Neutrophil (primary cell): ENCODE results near the gene SLC9A4.
"Not testable (repeated sequence)": the region's sequence is repeated elsewhere in the genome, so short reads cannot be mapped to it uniquely, and the experiment has no call there.

ENCODE experiments used
- H3K27ac ChIP-seq: fragments of 200-600 bp; sonication (generic); 2 replicates; pipeline ENCODE4 v1.5.1; 2016; ENCODE audit warnings: mild to moderate bottlenecking, moderate library complexity
- H3K27me3 ChIP-seq: fragments of 200-600 bp; sonication (generic); 2 replicates; pipeline ENCODE4 v1.6.0; 2016; ENCODE audit warnings: mild to moderate bottlenecking
- H3K36me3 ChIP-seq: fragments of 200-600 bp; sonication (generic); 2 replicates; pipeline ENCODE4 v1.5.1; 2017
- H3K4me1 ChIP-seq, 2 experiments: fragments of 200-600 bp in 1 of 2; sonication (generic) in 1 of 2; 1 replicate in 1 of 2; 2 replicates in 1 of 2; pipeline versions ENCODE4 v1.5.1 to v1.6.1; 2013 to 2016; ENCODE audit warnings: low read depth in 1 of 2, low read length in 1 of 2, mild to moderate bottlenecking in 1 of 2, moderate library complexity in 1 of 2; ENCODE audit not compliant: control insufficient read depth in 1 of 2, insufficient read depth in 1 of 2
- H3K4me3 ChIP-seq, 2 experiments: fragments of 200-600 bp in 1 of 2; sonication (generic) in 1 of 2; 1 replicate in 1 of 2; 2 replicates in 1 of 2; pipeline ENCODE4 v1.5.1; 2013 to 2016; ENCODE audit warnings: low read depth in 1 of 2, low read length in 1 of 2, mild to moderate bottlenecking in 1 of 2, moderate library complexity in 1 of 2
- H3K9me3 ChIP-seq: fragments of 200-600 bp; sonication (generic); 2 replicates; pipeline ENCODE4 v1.5.1; 2016
- CTCF ChIP-seq: fragments of 200-600 bp; sonication (generic); IDR thresholded peaks from 2 replicates; pipeline ENCODE4 v1.5.1; 2016; ENCODE audit warnings: antibody characterized with exemption

SLC9A4 gene

DNA sequence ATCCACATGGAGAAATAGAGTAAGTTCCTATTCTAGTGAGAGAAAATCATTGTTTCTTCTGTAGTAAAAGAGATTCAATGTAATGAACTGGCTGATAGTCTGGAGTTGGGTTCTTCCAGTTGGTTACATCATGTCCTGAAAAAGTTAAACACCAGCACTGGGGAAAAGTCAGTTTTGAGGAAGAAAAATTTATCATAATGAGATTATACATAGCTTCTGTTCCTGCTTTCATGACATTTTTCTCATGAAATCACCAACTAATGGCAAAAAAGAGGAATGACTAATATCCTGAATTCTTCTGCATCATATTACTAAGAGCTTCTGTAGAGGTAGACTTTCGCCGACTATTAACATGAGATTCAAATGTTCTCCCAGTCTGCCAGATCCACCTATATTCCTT is 77.1 kb downstream of the SLC9A4 start:
- no peaks in the 10 kb centered on the region for H3K36me3 ChIP-seq
- H3K4me1 ChIP-seq: no peaks in the 10 kb centered on the region
- H3K9me3 ChIP-seq: peaks cover 4% of the 10 kb centered on the region
- peaks cover 7% of the 10 kb centered on the region for H3K27me3 ChIP-seq
- H3K27ac ChIP-seq: no peak overlapping the region
- no peak for TF ChIP-seq CTCF
- no peak overlapping the region for H3K4me3 ChIP-seq

DNA sequence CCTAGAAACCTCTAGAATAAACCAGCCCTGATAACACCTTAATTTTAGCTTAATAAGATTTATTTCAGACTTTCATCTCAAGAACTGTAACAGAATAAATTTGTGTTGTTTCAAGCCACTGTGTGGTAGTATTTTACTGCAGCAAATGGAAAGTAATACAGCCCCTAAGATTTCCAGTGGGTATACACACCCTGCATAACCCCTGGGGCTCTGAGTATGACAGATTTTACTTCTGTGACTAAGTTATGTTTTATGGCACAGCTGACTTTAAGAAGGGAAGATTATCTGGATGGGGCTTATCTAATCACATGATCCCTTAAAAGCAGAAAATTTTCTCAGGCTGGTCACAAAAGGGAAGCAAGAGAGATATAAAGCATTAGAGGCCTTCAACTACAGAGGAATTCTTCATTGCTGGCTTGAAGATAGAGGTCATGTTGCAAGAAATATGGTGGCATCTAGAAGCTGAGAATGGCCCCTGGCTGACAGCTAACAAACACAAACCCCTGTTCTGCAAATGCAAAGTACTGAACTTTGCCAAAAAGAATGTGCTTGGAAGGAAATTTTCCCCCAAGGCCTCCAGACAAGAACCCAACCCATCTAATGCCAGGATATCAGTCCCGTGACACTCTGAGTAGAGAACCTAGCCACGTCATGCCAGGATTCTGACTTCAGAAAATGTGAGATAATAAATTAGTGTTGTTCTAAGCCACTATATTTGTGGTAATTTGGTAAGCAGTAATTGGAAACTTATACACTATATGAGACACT is 78.5 kb downstream of the SLC9A4 start:
- Histone ChIP-seq H3K27me3 (peaks cover 7% of the 10 kb centered on the region), H3K4me1 (no peaks in the 10 kb centered on the region), H3K36me3 (no peaks in the 10 kb centered on the region), H3K9me3 (peaks cover 4% of the 10 kb centered on the region), H3K4me3 (no peak overlapping the region), H3K27ac (no peak overlapping the region)
- no peak for TF ChIP-seq CTCF

DNA sequence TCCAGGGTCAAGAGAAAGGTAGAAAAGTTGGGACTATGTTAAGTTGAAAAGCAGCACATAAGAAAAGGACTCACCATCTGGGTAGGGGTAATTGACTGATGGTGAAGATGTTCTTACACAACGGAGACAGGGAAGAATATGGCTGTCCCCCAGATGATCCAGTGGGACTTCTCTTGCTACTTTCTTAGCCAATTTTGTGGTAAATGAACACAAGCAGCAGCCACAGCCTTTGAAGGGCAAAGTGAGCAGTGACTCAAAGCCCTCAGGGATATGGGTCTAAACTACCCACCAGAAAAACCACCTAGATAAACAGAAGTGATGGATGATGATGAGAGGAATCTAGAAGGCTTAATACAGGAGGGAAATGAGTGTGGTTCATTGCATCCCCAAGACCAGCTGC is 80.6 kb downstream of the SLC9A4 start:
- Histone ChIP-seq H3K9me3 (peaks cover 2% of the 10 kb centered on the region), H3K27me3 (peaks cover 7% of the 10 kb centered on the region), H3K36me3 (no peaks in the 10 kb centered on the region), H3K27ac (no peak overlapping the region), H3K4me3 (no peak overlapping the region), H3K4me1 (no peaks in the 10 kb centered on the region)
- TF ChIP-seq CTCF: no peak

DNA sequence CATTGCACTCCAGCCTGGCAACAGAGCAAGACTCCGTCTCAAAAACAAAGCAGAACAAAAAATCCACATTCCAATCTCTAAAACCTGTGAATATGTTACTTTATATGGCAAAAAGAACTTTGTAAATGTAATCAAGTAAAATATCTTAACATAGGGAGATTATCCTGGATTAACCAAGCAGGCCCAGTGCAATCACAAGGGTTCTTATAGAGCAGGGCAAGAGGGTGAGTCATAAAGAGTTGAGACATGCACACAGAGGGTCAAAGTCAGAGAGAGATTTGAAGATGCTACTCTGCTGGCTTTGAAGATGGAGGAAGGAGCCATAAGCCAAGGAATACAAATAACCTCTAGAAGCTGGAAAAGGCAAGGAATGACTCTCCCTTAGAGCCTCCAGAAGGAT is 85.4 kb downstream of the SLC9A4 start:
- no peak for TF ChIP-seq CTCF
- Histone ChIP-seq H3K27ac (no peak overlapping the region), H3K4me3 (no peak overlapping the region), H3K4me1 (no peaks in the 10 kb centered on the region), H3K27me3 (peaks cover 5% of the 10 kb centered on the region), H3K9me3 (no peaks in the 10 kb centered on the region), H3K36me3 (no peaks in the 10 kb centered on the region)

DNA sequence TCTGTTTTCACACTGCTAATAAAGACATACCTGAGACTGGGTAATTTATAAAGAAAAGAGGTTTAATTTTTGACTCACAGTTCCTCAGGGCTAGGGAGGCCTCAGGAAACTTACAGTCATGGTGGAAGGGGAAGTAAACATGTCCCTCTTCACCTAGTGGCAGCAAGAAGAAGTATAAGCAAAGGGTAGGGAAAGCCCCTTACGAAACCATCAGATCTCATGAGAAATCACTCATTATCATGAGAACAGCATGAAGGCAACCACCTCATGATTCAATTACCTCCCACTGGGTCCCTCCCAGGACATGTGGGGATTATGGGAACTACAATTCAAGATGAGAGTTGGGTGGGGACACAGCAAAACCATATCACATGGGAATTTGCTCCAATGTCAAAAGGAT is 89.5 kb downstream of the SLC9A4 start:
- not testable (repeated sequence) for H3K27me3 ChIP-seq, H3K4me1 ChIP-seq, H3K36me3 ChIP-seq, H3K4me3 ChIP-seq, H3K27ac ChIP-seq, H3K9me3 ChIP-seq

- H3K27ac ChIP-seq: no peak overlapping the region
- no peaks in the 10 kb centered on the region for H3K36me3 ChIP-seq
- H3K27me3 ChIP-seq: peaks cover 3% of the 10 kb centered on the region
- no peak overlapping the region for H3K4me3 ChIP-seq
- no peak for TF ChIP-seq CTCF
- no peaks in the 10 kb centered on the region for H3K4me1 ChIP-seq
- H3K9me3 ChIP-seq: no peaks in the 10 kb centered on the region
These were observed 102.9 kb downstream of the SLC9A4 start for GRCh38 chr2:102575888-102576287.
